Inflammatory macrophage (primary cell): ENCODE measurements around the gene RAB24.
"Not testable (repeated sequence)": the region's sequence is repeated elsewhere in the genome, so short reads cannot be mapped to it uniquely, and the experiment has no call there.

Source experiments
- DNase-seq, 2 donors: peaks; one replicate each; pipeline ENCODE4 v3.0.0-alpha.2; 2020 to 2022

The RAB24 gene

DNA sequence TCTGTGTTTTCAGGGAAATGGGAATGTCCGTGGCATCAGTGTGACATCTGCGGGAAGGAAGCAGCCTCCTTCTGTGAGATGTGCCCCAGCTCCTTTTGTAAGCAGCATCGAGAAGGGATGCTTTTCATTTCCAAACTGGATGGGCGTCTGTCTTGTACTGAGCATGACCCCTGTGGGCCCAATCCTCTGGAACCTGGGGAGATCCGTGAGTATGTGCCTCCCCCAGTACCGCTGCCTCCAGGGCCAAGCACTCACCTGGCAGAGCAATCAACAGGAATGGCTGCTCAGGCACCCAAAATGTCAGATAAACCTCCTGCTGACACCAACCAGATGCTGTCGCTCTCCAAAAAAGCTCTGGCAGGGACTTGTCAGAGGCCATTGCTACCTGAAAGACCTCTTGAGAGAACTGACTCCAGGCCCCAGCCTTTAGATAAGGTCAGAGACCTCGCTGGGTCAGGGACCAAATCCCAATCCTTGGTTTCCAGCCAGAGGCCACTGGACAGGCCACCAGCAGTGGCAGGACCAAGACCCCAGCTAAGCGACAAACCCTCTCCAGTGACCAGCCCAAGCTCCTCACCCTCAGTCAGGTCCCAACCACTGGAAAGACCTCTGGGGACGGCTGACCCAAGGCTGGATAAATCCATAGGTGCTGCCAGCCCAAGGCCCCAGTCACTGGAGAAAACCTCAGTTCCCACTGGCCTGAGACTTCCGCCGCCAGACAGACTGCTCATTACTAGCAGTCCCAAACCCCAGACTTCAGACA, 9.5 kb downstream of the RAB24 start:
- DNase-seq: no peak

DNA sequence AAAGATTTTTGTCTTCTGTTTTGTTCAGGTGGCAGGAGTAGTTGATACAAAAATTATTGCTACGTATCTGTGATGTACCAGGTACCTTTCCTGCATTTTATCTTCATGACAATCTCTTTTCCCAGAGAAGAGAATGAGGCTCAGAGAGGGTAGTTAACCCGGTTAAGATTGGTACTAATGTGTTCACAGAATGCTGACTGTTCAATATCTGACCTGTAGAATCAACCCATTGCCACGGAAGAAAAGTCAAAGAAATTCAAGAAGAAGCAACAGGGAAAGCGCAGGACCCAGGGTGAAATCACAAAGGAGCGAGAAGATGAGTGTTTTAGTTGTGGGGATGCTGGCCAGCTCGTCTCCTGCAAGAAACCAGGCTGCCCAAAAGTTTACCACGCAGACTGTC, 11.8 kb downstream of the RAB24 start:
- no peak for DNase-seq

DNA sequence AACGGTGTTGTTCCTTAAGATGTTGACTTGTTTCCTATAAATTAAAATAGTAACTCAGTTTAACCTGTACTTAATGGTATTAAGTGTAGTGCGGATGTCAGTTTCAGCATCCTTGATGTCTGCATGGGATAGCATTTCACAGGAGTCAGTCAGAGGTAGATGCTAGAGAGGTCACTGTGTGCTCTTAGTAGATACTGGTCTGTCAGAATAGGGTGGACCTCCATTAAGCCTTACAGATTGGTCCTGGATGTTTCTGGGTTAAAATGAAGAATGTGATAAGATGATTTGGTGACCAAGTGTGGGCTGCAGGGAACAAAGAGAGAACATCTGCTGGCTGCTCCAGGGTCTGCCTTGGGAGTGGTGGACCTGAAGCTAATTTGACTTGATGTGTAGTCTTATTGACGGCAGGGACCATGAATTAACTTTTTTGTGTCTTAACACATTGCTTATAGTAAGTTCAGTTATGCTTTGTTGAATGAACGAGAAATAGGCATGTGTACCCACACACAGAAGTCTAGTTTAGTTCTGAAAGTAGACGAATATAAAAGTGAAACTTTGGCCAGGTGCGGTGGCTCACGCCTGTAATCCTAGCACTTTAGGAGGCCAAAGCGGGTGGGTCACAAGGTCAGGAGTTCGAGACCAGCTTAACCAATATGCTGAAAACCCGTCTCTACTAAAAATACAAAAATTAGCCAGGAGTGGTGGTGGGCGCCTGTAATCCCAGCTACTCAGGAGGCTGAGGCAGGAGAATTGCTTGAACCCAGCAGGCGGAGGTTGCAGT, 12.5 kb downstream of the RAB24 start:
- no peak for DNase-seq

DNA sequence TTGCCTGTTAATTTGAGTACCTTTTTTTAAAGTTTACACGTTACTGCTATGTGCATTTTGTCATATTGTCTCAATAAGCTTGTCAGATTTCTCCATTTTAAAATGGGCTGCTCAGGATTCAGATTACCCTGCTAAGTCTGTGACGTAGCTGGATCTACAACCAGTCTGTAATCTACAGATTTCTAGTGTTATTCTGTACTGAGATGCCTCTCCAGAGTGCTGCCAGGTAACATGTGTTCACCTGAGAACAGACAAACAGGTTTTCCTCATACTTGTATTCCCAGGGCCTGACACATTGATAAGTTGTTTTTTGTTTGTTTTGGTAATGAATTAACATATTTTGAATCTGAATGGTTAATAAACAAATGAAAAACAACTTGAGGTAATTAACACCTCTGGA, 15.3 kb downstream of the RAB24 start:
- no peak for DNase-seq

DNA sequence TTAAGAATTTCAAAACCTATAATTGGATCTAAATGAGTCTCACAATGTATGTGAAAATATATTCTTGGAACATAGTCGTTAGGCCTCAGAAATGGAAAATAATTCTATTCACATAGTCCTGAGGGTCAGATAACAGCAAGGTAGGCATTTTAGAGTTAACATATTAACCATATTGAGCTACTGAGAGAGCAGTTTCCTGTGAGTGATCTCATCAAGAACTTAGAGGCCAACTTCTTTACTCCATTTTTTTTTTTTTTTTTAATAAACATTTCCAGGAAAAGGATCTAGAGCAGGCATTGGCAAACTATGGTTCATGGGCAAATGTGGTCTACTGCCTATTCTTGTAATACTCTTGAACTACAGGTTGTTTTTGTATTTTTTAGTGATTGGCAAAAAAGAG, 26.6 kb downstream of the RAB24 start:
- DNase-seq: no peak

DNA sequence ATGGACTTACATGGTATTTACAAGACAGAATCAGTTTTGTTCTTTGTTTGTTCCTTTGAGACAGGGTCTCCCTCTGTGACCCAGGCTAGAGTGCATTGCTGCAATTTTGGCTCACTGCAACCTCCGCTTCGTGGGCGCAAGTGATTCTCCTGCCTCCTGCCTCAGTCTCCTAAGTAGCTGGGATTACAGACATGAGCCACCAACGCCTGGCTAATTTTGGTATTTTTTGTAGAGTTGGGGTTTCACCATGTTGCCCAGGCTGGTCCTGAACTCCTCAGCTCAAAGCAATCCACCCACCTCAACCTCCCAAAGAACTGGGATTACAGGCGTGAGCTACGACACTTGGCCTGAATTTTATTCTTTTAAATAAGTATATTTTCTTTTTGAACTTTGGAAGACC, 27.6 kb downstream of the RAB24 start:
- DNase-seq: no peak

DNA sequence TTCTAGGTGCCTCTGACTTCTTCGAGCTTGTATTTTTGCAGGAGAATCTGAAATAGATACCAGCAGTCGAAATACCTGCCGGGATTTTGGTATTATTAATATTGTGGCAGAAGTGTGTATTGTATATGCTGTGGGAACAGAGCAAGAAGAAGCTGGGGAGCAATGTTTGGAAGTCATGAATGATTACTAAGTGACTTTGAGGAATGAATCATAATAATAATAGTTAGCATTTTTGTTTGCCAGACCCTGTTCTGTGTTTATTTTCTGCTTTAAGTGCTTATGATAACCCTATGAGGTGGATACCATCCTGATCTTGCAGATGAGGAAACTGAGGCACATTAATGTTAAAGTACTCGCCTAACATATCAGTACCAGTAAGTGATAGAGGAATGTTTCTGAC, 32.4 kb downstream of the RAB24 start:
- DNase-seq: no peak

DNA sequence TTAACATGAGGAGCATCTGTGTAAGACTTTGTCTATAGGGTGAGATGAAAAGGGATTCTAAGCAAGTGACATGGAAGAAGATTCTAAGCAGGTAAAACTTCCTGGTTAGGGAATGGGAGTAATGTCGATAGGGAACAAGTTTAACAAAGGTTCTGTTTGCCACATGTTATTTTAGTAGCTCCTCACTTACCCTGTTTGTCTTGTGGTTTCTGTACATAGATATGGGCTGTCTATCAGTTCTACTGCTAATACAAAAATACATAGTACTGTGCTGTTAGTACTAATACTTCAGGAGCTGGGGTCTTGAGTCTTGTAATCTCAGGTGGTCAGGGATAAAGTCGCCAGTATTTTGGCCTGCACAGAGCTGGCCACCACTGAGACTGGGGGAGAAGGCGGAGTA, 32.9 kb downstream of the RAB24 start:
- no peak for DNase-seq

DNA sequence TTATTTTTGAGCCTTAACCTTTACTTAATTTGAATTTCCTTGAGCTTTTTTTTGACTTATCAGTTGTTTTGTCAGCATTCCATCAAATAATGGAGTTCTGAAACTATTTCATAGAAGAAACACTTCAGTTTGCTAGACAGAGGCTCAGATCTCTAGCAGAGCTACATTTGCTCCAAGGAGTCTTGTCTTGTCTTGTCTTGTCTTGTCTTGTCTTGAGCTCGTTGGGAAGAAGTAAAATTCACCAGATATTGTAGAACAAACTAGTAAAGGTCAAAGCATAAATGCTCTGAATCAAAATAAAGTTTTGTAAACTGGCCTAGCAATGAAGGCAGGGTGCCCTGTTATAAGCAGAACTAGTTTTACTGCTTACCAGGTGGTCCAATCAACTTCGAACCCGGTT, 33.5 kb downstream of the RAB24 start:
- no peak for DNase-seq

DNA sequence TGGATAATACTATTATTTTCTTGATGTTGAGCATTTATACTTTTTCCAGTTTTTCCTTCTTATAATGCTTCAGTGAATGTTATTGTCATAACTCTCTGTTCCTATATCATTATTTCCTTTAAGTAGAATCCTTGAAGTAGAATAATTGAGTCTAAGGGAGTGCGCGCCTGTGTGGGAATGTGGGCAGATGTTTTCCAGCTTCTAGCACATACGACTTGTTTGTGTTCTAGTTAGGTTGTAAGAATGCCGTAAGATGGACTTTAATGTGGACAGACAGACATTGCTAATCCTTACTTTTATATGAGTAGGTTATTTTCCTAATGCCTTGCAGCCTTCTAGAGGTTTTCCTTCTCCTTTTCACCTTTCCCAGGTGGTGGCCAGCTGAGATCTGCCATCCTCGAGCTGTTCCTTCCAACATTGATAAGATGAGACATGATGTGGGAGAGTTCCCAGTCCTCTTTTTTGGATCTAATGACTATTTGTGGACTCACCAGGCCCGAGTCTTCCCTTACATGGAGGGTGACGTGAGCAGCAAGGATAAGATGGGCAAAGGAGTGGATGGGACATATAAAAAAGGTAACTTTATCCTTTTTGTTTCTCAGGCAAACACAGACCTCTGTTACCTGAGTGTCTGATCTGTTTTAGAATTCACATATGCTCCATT, 34.2 kb downstream of the RAB24 start:
- no peak for DNase-seq

DNA sequence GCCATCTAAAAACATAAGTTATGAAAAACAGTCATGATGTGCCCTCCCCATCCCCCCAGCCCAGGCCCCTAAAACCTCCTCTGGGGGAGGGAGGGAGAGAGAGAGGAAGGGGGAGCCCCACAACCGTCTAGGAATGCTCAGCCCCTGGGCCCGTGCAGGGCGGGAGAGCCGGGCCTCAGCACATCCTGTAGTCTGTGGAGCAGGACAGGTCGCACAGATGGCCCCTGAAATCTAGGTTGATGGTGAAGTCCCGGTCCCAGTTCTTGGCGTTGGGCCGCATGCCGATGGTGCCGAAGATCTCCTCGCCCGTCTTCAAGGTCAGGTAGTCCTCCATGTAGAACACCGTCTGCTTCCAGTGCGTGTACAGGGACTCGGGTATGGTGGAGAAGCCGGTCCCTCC, 38.1 kb downstream of the RAB24 start:
- no peak for DNase-seq

DNA sequence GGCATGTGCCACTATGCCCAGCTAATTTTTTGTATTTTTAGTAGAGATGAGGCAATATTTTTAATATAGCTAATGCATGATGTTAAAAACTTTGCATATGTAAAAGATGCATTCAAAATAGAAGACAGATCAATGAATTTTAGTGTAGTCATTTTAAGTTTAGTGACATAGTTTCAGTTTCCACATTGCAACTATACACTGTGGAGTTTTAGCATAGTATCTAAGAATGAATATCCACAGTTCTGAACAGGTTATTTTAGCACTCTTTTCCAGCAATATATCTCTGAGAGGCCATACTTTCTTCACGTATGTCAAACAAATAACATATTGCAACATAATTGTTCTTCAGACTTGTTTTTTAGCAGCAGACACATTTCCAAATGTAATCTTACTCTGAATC, 39.3 kb downstream of the RAB24 start:
- DNase-seq: no peak

DNA sequence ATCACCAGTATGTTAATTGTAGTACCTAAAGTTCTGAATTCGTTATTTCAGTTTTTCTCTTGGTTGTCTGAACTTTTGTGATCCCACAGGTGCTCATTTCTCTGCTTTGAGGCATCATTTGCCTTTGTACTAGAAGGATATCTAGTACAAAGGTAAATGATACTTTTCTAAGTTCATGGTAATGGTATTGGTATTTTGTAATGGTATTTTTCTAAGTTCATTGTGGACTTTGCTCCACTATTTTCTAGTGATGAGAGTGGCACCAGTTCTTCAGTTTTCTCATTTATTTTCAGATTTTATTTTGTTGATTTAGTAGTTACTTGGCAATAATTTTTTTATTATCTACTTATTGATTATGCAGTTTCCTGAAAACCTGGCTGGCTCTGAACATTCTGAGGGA, 42.0 kb downstream of the RAB24 start:
- no peak for DNase-seq

DNA sequence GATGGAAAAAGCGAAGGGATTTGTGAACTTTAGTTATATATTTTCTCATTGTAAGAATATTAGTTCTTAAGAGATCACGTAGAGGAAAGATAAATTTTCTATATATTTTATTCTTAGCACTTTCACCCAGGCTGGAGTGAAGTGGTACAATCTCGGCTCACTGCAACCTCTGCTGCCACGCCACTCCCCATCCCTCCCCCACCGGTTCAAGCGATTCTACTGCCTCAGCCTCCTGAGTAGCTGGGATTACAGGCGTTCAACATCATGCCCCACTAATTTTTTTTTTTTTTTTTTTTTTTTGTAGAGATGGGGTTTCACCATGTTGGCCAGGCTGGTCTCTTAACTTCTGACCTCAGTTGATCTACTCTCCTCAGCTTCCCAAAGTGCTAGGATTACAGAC, 42.6 kb downstream of the RAB24 start:
- no peak for DNase-seq

DNA sequence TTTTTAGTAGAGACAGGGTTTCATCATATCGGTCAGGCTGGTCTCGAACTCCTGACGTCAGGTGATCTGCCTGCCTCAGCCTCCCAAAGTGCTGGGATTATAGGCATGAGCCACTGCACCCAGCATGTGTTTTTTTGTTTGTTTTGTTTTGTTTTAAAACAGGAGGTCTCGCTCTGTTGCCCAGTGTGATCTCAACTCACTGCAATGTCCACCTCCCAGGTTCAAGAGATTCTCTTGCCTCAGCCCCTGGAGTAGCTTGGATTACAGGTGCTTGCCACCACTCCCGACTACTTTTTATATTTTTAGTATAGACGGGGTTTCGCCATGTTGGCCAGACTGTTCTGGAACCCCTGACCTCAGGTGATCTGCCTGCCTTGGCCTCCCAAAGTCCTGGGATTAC, 44.8 kb downstream of the RAB24 start:
- DNase-seq: not testable (repeated sequence)

DNA sequence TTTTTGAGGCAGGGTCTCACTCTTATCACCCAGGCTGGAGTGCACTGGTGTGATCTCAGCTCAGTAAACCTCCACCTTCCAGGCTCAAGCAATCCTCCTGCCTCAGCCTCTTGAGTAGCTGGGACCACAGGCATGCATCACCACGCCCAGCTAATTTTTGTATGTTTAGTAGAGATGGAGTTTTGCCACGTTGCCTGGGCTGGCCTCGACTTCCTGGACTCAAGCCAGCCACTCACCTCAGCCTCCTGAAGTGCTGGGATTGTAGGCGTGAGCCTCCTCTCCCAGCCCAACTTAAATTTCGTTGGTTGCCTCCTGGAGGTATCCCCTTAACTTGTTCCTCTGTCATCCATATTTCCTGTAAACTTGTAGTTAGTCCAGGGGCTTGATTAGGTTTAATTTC, 47.2 kb downstream of the RAB24 start:
- no peak for DNase-seq

DNA sequence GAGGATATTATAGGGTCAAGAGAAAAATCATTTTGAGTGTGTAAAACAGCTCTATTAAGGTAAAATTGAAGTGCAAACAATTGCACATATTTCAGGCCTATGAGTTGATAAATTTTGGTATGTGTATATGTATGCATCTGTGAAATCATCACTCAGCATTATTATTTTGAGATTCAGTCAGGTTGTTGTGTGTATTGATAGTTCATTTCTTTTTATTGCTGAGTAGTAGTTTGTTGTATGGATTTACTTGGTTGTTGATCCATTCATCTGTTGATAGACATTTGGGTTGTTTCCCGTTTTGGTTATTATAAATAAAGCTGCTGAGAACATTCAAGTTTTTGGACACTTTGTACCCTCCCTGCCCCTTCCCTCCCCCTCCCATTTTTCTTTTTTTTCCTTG, 50.3 kb downstream of the RAB24 start:
- no peak for DNase-seq
